ENCODE measurements around the gene ANO6. TPM values are rescaled to one million over a fixed set of nuclear protein-coding genes. Genes with fewer than 3 reads are reported as not detected.
A peak's percentile ranks its signal among the peaks of the same experiment; 100 is the strongest.
"Not testable (repeated sequence)": the region's sequence is repeated elsewhere in the genome, so short reads cannot be mapped to it uniquely, and the experiment has no call there.

Gene ANO6
- 13.7 TPM for total RNA-seq

- peak; percentile 69 to 85 (median 83) for DNase-seq (ENCODE audit: low read depth in 2 of 3, low spot score in 2 of 3)
These were observed at the start of gene ANO6 for GRCh38 chr12:45215419-45216229. TSS of gene ANO6 (plus strand) at chr12:45216095. CDS start at chr12:45216322, 227 bp downstream.

- no peak for DNase-seq (ENCODE audit: low read depth in 2 of 3, low spot score in 2 of 3)
These were observed 46.9 kb upstream of the ANO6 start for GRCh38 chr12:45168976-45169375.

GRCh38 chr12:45170456-45171042 is 45.3 kb upstream of the ANO6 start:
- DNase-seq (ENCODE audit: low read depth in 2 of 3, low spot score in 2 of 3), result peak; percentile 34 to 83 (median 55)

- not testable (repeated sequence) for DNase-seq (ENCODE audit: low read depth in 2 of 3, low spot score in 2 of 3)
These were observed 42.6 kb upstream of the ANO6 start for GRCh38 chr12:45173293-45173692.

GRCh38 chr12:45174595-45174994 is 41.3 kb upstream of the ANO6 start:
- DNase-seq (ENCODE audit: low read depth in 2 of 3, low spot score in 2 of 3), result no peak

- peak in 1 of 3 donors; percentile 36 for DNase-seq (ENCODE audit: low read depth in 2 of 3, low spot score in 2 of 3)
These were observed 37.1 kb upstream of the ANO6 start for GRCh38 chr12:45178771-45179170.

- no peak for DNase-seq (ENCODE audit: low read depth in 2 of 3, low spot score in 2 of 3)
These were observed 33.4 kb upstream of the ANO6 start for GRCh38 chr12:45182511-45182910.

- peak in 1 of 3 donors; percentile 17 for DNase-seq (ENCODE audit: low read depth in 2 of 3, low spot score in 2 of 3)
These were observed 32.6 kb upstream of the ANO6 start for GRCh38 chr12:45183246-45183645.

GRCh38 chr12:45184147-45184963 is 31.5 kb upstream of the ANO6 start:
- peak in 1 of 3 donors; percentile 40 for DNase-seq (ENCODE audit: low read depth in 2 of 3, low spot score in 2 of 3)

GRCh38 chr12:45186762-45187161 is 29.1 kb upstream of the ANO6 start:
- DNase-seq (ENCODE audit: low read depth in 2 of 3, low spot score in 2 of 3), result no peak

- no peak for DNase-seq (ENCODE audit: low read depth in 2 of 3, low spot score in 2 of 3)
These were observed 26.0 kb upstream of the ANO6 start for GRCh38 chr12:45189766-45190403.

GRCh38 chr12:45191239-45191638 is 24.7 kb upstream of the ANO6 start:
- DNase-seq (ENCODE audit: low read depth in 2 of 3, low spot score in 2 of 3), result no peak

GRCh38 chr12:45192707-45193106 is 23.2 kb upstream of the ANO6 start:
- DNase-seq (ENCODE audit: low read depth in 2 of 3, low spot score in 2 of 3), result no peak

- DNase-seq (ENCODE audit: low read depth in 2 of 3, low spot score in 2 of 3), result peak in 1 of 3 donors; percentile 44
These were observed 15.3 kb upstream of the ANO6 start for GRCh38 chr12:45200491-45201043.

GRCh38 chr12:45203767-45204166 is 12.1 kb upstream of the ANO6 start:
- no peak for DNase-seq (ENCODE audit: low read depth in 2 of 3, low spot score in 2 of 3)

- DNase-seq (ENCODE audit: low read depth in 2 of 3, low spot score in 2 of 3), result no peak
These were observed 11.1 kb upstream of the ANO6 start for GRCh38 chr12:45204757-45205156.

GRCh38 chr12:45205165-45205825 is 10.6 kb upstream of the ANO6 start:
- DNase-seq (ENCODE audit: low read depth in 2 of 3, low spot score in 2 of 3), result no peak

GRCh38 chr12:45208604-45209487 is 7.0 kb upstream of the ANO6 start:
- no peak for DNase-seq (ENCODE audit: low read depth in 2 of 3, low spot score in 2 of 3)

- no peak for DNase-seq (ENCODE audit: low read depth in 2 of 3, low spot score in 2 of 3)
These were observed 6.1 kb upstream of the ANO6 start for GRCh38 chr12:45209784-45210183.

All from hematopoietic multipotent progenitor cell (in vitro differentiated cells).